Measurements from ENCODE around the gene TNFSF13B.

Gene TNFSF13B, protein sequence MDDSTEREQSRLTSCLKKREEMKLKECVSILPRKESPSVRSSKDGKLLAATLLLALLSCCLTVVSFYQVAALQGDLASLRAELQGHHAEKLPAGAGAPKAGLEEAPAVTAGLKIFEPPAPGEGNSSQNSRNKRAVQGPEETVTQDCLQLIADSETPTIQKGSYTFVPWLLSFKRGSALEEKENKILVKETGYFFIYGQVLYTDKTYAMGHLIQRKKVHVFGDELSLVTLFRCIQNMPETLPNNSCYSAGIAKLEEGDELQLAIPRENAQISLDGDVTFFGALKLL
- 0.67 to 17.9 (median 2.9) reads per million in 9 experiments for total RNA-seq

DNA sequence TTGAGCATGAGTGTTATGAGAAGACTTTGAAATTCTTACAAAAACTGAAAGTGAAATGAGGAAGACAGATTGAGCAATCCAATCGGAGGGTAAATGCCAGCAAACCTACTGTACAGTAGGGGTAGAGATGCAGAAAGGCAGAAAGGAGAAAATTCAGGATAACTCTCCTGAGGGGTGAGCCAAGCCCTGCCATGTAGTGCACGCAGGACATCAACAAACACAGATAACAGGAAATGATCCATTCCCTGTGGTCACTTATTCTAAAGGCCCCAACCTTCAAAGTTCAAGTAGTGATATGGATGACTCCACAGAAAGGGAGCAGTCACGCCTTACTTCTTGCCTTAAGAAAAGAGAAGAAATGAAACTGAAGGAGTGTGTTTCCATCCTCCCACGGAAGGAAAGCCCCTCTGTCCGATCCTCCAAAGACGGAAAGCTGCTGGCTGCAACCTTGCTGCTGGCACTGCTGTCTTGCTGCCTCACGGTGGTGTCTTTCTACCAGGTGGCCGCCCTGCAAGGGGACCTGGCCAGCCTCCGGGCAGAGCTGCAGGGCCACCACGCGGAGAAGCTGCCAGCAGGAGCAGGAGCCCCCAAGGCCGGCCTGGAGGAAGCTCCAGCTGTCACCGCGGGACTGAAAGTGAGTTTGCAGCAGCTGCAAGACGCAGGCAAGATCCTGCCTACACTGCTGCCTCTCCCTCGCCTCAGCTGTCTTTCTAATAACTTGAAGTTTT, at the start of gene TNFSF13B:
Gene TNFSF13B, plus strand, starts transcription at position 118 of the 728 bp plus-strand sequence. Its CDS starts 178 bp downstream, at position 296.
- Mint-ChIP-seq H3K27me3 (no peaks in the 10 kb centered on the region), H3K27ac (peak within 1 kb of the TSS; percentile 92), H3K9me3 (no peaks in the 10 kb centered on the region), H3K36me3 (ENCODE audit: insufficient read depth) (no peaks in the 10 kb centered on the region), H3K4me3 (peak within 1 kb of the TSS; percentile 85), H3K4me1 (ENCODE audit: low read depth in 2 of 2) (peaks cover 18 to 20% of the 10 kb centered on the region in 2 donors)
- DNase-seq: peak; percentile 5 to 19 (median 17)
- ATAC-seq (replicated peaks): peak; percentile 76

DNA sequence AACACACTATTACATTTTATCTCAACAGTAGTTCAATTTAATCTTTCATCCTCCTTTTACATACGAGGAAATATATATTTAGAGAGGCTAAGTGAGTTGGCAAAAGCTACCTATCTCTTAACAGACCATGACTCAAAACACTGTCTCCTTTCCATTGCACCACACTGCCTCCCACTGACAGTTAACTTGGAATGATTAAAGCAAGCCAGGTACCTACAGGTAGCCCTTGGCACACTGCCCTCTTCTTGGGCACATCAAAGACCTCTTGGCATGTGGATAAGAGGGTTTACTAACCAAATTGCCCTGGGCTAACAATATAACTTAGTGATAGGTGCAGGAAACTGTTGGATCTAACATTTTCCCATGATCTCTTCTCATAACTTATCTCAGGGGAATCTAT, 49.5 kb upstream of the TNFSF13B start:
- DNase-seq: no peak
- peaks cover 22 to 53% of the 10 kb centered on the region in 2 donors for H3K4me1 Mint-ChIP-seq (ENCODE audit: low read depth in 2 of 2)
- no peak for ATAC-seq (replicated peaks)

DNA sequence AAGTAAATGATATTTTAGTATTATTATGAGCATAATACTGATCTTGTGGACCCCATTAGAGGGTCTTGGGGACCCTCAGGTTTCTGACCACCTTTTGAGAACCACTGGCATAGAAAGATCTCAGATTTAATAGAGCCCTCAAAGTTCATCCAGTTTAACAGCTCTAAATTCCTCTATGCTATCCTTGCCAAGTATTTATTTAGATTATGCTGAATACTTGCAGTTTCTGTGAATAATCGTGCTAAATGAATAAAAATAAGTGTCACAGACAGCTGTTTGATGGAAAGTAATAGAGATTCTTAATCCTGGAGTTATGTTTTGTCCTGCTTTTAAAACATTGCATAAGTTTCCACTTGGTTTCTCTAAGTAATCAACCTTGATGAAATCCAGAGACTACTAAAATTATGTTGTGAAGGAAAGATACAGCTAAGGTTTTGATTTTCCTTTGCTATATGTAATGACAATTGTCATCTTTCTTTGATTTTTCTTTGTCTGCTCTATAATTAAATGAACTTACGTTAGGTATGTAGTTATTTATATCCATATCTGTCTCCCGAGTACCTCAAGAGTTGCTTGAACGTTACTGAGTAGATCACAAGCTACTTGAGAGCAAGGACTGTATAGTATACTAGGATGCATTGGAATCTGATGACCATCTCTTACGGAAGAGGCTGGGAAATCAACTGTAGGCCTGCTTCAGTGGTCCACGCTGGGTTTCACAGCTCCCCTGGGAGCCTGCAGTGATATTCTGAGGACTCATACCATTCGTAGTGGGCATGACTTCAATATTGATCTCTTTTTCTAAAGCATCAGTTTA, 45.6 kb upstream of the TNFSF13B start:
- ATAC-seq (replicated peaks): no peak
- DNase-seq: no peak
- no peaks in the 10 kb centered on the region for H3K27me3 Mint-ChIP-seq
- peaks cover 41 to 57% of the 10 kb centered on the region in 2 donors for H3K4me1 Mint-ChIP-seq (ENCODE audit: low read depth in 2 of 2)
- no peak overlapping the region for H3K27ac Mint-ChIP-seq
- no peak overlapping the region for H3K4me3 Mint-ChIP-seq
- H3K36me3 Mint-ChIP-seq (ENCODE audit: insufficient read depth): peaks cover 10% of the 10 kb centered on the region
- H3K9me3 Mint-ChIP-seq: no peaks in the 10 kb centered on the region

More for the DNA sequence above, 49.5 kb upstream of the TNFSF13B start:
- Mint-ChIP-seq H3K27ac (peak overlapping the region; percentile 97 to 99), H3K4me3 (peak overlapping the region; percentile 99), H3K27me3 (no peaks in the 10 kb centered on the region), H3K36me3 (ENCODE audit: insufficient read depth) (peaks cover 32% of the 10 kb centered on the region), H3K9me3 (no peaks in the 10 kb centered on the region)

DNA sequence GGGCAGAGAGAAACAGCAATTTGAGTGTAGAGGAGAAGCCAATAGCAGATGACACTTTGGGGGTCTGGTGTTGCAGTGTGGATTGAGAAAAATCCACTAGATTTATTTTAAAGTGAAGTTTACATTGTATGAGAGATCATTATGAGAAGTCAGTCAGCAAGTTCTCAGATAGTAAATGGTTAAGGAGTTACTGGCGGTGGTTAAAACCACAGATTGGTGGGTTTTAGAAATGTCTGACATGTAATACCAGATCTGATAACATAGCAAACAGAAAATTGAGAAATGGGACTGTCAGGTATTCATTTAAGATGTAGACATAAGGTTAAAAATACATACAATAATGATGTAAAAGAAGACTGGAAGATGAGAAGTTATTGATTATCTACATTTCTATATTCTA, 44.1 kb upstream of the TNFSF13B start:
- ATAC-seq (replicated peaks): peak; percentile 82
- Mint-ChIP-seq H3K4me1 (ENCODE audit: low read depth in 2 of 2) (peaks cover 33 to 57% of the 10 kb centered on the region in 2 donors), H3K9me3 (no peaks in the 10 kb centered on the region), H3K27ac (peak overlapping the region in 1 of 2 donors; percentile 14), H3K36me3 (ENCODE audit: insufficient read depth) (peaks cover 15% of the 10 kb centered on the region), H3K4me3 (peak overlapping the region; percentile 2 to 39), H3K27me3 (no peaks in the 10 kb centered on the region)
- no peak for DNase-seq

DNA sequence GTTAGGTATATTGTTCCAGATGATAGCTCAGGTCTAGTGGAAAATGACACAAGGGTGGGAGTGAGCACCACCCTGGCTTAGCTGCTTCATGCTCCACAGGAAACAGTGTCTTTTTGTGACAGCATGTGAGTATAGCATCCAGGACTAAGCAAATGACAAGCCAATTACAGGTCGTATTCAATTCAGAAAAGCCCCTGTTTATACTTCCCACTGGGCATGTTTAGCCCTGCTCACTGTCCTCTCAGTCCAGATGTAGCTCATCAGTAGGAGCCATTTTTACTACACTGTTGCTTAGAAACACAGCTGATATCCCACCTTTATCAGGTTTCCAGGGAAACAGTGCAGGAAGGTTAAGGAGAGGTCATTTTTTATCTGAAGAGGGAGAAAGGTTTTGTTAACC, 43.3 kb upstream of the TNFSF13B start:
- ATAC-seq (replicated peaks) (peak; percentile 53), DNase-seq (no peak)
- no peaks in the 10 kb centered on the region for H3K27me3 Mint-ChIP-seq
- peaks cover 15% of the 10 kb centered on the region for H3K36me3 Mint-ChIP-seq (ENCODE audit: insufficient read depth)
- H3K9me3 Mint-ChIP-seq: no peaks in the 10 kb centered on the region
- peak overlapping the region in 1 of 2 donors; percentile 6 for H3K4me3 Mint-ChIP-seq
- H3K27ac Mint-ChIP-seq: peak overlapping the region in 1 of 2 donors; percentile 14
- H3K4me1 Mint-ChIP-seq (ENCODE audit: low read depth in 2 of 2): peaks cover 30 to 53% of the 10 kb centered on the region in 2 donors

DNA sequence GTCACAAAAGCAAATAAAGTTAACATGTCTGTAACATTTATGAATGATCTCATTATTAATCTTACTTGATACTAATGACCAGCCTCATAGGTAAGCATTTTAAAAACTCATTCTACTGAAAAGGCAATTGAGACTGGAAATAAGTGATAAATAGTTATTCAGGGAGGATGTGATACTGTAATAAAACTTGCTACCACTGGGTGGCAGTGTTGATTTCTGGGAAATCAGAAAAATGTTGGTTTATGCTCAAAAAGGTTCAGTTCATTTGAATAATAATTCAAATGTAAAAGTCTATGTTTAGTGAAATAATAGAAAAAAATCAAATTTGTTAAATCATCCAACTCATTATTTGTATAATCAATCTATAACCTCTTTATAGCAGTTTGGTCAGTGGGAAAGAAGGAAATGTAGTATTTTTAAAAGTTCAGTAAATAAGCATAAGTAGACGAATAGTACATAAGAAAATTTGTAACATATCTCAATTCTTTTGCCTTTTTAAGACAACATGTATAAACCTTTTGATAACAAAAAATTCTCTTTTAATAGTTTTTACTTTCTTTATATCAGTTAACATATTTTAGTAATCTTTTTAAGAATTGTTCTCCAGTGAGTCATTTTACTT, 41.8 kb upstream of the TNFSF13B start:
- H3K4me1 Mint-ChIP-seq (ENCODE audit: low read depth in 2 of 2): peaks cover 30 to 56% of the 10 kb centered on the region in 2 donors
- no peak for ATAC-seq (replicated peaks)
- peak; percentile 44 to 52 (median 45) for DNase-seq

DNA sequence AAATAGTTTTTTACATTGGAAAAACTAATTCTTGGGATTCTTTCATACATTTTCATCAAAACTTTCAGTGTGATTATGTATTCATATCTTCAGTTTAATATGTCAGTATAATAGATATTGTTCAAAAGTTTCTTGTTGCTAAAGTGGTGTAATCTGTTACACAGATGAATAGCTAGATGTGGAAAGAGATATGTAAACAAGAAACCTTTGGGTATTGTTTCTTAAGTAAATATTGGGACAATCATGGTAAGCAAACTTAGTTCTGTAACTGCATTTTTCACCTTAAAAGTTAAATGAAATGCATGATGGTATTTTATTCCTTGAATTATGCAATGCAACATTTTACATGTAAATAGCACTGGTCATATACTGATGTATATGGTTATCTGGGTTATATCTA, 39.1 kb upstream of the TNFSF13B start:
- peak overlapping the region in 1 of 2 donors; percentile 44 for H3K27ac Mint-ChIP-seq

More for the DNA sequence above, 41.8 kb upstream of the TNFSF13B start:
- peaks cover 15% of the 10 kb centered on the region for H3K36me3 Mint-ChIP-seq (ENCODE audit: insufficient read depth)
- no peak overlapping the region for H3K4me3 Mint-ChIP-seq
- H3K27ac Mint-ChIP-seq: no peak overlapping the region
- H3K9me3 Mint-ChIP-seq: no peaks in the 10 kb centered on the region
- no peaks in the 10 kb centered on the region for H3K27me3 Mint-ChIP-seq

DNA sequence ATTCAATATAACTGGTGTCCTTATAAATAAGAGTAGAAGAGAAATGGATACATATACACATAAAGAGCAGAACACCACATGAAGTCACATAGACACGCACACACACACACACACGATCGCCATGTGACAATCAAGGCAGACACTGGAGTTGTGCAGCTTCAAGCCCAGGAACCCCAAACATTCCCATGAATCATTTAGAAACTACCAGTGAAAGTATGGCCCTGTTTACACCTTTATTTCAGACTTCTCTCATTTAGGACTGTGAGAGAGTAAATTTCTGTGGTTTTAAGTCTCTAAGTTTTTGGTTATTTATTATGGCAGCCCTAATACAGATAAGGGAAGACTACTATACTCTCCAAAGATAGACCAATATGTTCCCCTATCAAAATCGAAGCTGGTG, 20.4 kb upstream of the TNFSF13B start:
- H3K27me3 Mint-ChIP-seq: no peaks in the 10 kb centered on the region
- H3K27ac Mint-ChIP-seq: no peak overlapping the region
- DNase-seq: no peak
- no peak for ATAC-seq (replicated peaks)
- H3K9me3 Mint-ChIP-seq: peaks cover 6 to 16% of the 10 kb centered on the region in 2 donors
- no peaks in the 10 kb centered on the region for H3K4me1 Mint-ChIP-seq (ENCODE audit: low read depth in 2 of 2)
- peaks cover 3% of the 10 kb centered on the region for H3K36me3 Mint-ChIP-seq (ENCODE audit: insufficient read depth)
- no peak overlapping the region for H3K4me3 Mint-ChIP-seq

More for the DNA sequence above, 39.1 kb upstream of the TNFSF13B start:
- H3K9me3 Mint-ChIP-seq: no peaks in the 10 kb centered on the region
- H3K4me1 Mint-ChIP-seq (ENCODE audit: low read depth in 2 of 2): peaks cover 21 to 53% of the 10 kb centered on the region in 2 donors
- H3K4me3 Mint-ChIP-seq: no peak overlapping the region
- H3K36me3 Mint-ChIP-seq (ENCODE audit: insufficient read depth): peaks cover 12% of the 10 kb centered on the region
- DNase-seq (no peak), ATAC-seq (replicated peaks) (no peak)
- H3K27me3 Mint-ChIP-seq: no peaks in the 10 kb centered on the region

DNA sequence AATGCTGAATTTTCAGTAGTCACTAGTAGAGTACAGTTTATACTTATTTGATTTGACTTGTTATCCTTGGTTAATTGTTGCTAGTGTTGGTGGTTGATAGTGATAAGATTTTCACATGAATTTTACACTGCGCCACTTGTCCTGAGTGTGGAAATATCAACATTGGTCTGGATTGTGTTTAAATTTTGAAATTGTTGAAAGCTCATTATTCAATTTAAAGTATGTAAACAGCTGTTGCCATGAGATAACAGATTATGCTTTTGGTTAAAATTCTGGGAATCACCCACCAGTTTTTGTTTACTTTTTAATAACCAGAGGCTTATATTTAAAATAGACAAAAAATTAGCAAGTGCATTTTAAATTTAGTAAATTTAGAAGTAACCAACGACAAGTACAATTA, 12.3 kb upstream of the TNFSF13B start:
- H3K4me3 Mint-ChIP-seq: no peak overlapping the region
- H3K9me3 Mint-ChIP-seq: no peaks in the 10 kb centered on the region
- ATAC-seq (replicated peaks) (no peak), DNase-seq (no peak)
- H3K4me1 Mint-ChIP-seq (ENCODE audit: low read depth in 2 of 2): no peaks in the 10 kb centered on the region
- H3K27me3 Mint-ChIP-seq: no peaks in the 10 kb centered on the region
- H3K27ac Mint-ChIP-seq: no peak overlapping the region
- H3K36me3 Mint-ChIP-seq (ENCODE audit: insufficient read depth): no peaks in the 10 kb centered on the region

DNA sequence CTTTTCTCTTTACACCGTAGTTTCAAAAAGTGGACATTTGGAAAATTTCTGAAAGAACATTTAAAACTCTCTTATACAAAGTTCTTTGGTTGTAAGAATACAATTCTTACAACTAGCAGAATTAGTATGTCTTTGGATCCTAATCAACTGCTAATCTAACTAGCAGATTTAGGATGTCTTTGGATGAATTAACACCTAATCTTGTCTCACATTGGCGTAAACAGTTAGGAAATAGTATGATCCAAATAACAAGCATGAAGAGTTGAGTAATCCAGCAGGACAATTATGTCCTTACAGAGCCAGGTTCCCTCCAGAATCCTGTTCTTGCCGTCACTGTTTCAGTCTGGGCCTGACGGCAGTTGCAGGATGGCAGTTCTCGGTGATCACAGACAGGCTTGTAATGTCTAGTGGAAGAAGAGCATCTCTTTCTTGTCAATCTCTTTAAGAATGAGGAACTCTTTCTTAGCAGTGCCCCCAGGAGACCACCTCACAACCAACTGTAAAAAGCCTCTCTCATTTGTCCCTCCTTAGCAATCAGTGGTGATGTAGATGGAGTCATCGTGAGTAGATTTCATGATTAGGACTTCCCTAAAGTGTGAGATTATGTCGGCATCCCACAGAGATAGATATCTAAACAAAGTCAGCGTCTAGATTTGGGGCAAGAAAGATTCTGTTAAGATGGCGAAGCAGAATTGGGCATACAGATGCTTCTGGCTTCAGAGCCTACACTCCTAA, 5.7 kb upstream of the TNFSF13B start:
- no peak overlapping the region for H3K4me3 Mint-ChIP-seq
- no peaks in the 10 kb centered on the region for H3K27me3 Mint-ChIP-seq
- H3K9me3 Mint-ChIP-seq: no peaks in the 10 kb centered on the region
- H3K4me1 Mint-ChIP-seq (ENCODE audit: low read depth in 2 of 2): peaks cover 0 to 6% of the 10 kb centered on the region in 2 donors
- DNase-seq (no peak), ATAC-seq (replicated peaks) (no peak)
- no peak overlapping the region for H3K27ac Mint-ChIP-seq
- H3K36me3 Mint-ChIP-seq (ENCODE audit: insufficient read depth): no peaks in the 10 kb centered on the region

DNA sequence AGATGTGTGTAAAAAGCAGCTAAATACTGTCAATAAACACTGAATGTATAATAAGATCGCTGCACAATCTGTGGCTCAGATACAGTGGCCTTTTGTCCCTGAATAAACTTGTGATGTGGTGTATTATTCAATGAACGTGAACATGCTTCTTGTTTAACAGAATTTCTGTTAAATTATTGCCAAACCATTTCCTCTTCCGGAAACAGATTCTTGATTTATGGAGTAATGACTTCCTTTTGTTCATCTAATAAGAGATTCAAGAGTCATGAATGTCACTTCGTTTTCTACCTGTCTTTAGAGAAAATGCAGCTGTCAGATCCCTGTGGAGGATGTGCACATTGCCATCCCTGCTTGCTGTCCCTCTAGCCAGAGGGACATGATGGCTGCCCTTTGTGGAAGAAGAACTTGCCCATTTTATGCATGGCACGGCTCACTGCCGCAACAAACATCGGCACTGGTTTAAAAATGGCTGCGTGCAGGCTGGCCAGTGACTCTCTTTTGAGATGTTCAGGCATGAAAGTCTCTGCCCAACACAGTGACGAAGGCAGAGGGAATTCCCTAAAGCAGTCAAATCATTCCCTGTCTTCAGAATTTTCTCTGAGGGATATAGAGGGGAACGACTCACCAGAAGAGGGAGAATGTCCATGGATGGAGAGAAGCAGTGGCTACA, 3.1 kb upstream of the TNFSF13B start:
- H3K27ac Mint-ChIP-seq: peak overlapping the region in 1 of 2 donors; percentile 50

DNA sequence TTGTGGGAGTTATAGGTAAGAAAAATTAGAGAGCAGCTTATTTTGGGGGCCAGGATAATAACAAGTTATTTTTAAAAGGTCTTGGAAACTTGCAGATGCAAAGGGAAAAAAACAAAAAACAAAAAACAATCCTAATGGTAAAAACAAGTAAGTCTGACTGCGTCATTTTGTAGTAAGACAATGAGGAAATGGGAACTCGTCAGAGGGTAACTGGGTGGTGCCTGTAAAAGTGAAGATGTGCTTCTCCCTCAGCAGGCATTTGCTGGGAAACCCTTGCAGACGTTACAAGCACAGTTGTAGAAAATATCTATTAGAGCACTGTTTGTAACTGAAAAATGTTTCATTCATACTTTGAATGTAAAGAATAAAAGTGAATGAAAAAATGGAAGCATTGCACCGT, 2.2 kb upstream of the TNFSF13B start:
- DNase-seq: no peak
- Mint-ChIP-seq H3K4me1 (ENCODE audit: low read depth in 2 of 2) (peaks cover 18 to 20% of the 10 kb centered on the region in 2 donors), H3K27me3 (no peaks in the 10 kb centered on the region), H3K36me3 (ENCODE audit: insufficient read depth) (no peaks in the 10 kb centered on the region), H3K27ac (peak overlapping the region; percentile 17 to 44), H3K9me3 (no peaks in the 10 kb centered on the region), H3K4me3 (no peak overlapping the region)
- ATAC-seq (replicated peaks): no peak

More for the DNA sequence above, 3.1 kb upstream of the TNFSF13B start:
- no peaks in the 10 kb centered on the region for H3K36me3 Mint-ChIP-seq (ENCODE audit: insufficient read depth)
- no peak for DNase-seq
- no peaks in the 10 kb centered on the region for H3K9me3 Mint-ChIP-seq
- H3K4me3 Mint-ChIP-seq: peak overlapping the region in 1 of 2 donors; percentile 31
- no peak for ATAC-seq (replicated peaks)
- no peaks in the 10 kb centered on the region for H3K27me3 Mint-ChIP-seq
- H3K4me1 Mint-ChIP-seq (ENCODE audit: low read depth in 2 of 2): peaks cover 18 to 20% of the 10 kb centered on the region in 2 donors

Data from effector memory CD8-positive, alpha-beta T cell (primary cell).